Activated CD4-positive, alpha-beta T cell treated with anti-CD3 and anti-CD28 coated beads, Interleukin-2, amount 50 U/mL, for 48 hours (primary cell): Measurements from ENCODE around the gene LRMDA.
"Not testable (repeated sequence)": the region's sequence is repeated elsewhere in the genome, so short reads cannot be mapped to it uniquely, and the experiment has no call there.

Experiments used
- DNase-seq, 2 experiments: peaks; one replicate each; pipeline ENCODE4 v3.0.0-alpha.2; 2020

Gene LRMDA

GRCh38 chr10:75592791-75593643 is 161.6 kb downstream of the LRMDA start:
- DNase-seq, result no peak

GRCh38 chr10:75593692-75594556 is 162.5 kb downstream of the LRMDA start:
- DNase-seq, result no peak

GRCh38 chr10:75596930-75597620 is 165.7 kb downstream of the LRMDA start:
- no peak for DNase-seq

- DNase-seq, result no peak
Observed at GRCh38 chr10:75597773-75598440, 166.5 kb downstream of the LRMDA start.

- no peak for DNase-seq
Observed at GRCh38 chr10:75598998-75599397, 167.6 kb downstream of the LRMDA start.

- no peak for DNase-seq
Observed at GRCh38 chr10:75599875-75600648, 168.6 kb downstream of the LRMDA start.

- DNase-seq, result no peak
Observed at GRCh38 chr10:75600833-75601232, 169.4 kb downstream of the LRMDA start.

- no peak for DNase-seq
Observed at GRCh38 chr10:75602341-75602740, 170.9 kb downstream of the LRMDA start.

GRCh38 chr10:75605096-75605495 is 173.7 kb downstream of the LRMDA start:
- no peak for DNase-seq

- DNase-seq, result not testable (repeated sequence)
Observed at GRCh38 chr10:75605795-75606194, 174.4 kb downstream of the LRMDA start.

GRCh38 chr10:75606203-75606779 is 174.9 kb downstream of the LRMDA start:
- no peak for DNase-seq

- no peak for DNase-seq
Observed at GRCh38 chr10:75607576-75607975, 176.2 kb downstream of the LRMDA start.

GRCh38 chr10:75610183-75610582 is 178.8 kb downstream of the LRMDA start:
- DNase-seq, result no peak

- no peak for DNase-seq
Observed at GRCh38 chr10:75611172-75611992, 180.0 kb downstream of the LRMDA start.

- DNase-seq, result no peak
Observed at GRCh38 chr10:75611993-75612372, 180.6 kb downstream of the LRMDA start.

GRCh38 chr10:75612904-75613684 is 181.7 kb downstream of the LRMDA start:
- no peak for DNase-seq

- no peak for DNase-seq
Observed at GRCh38 chr10:75613685-75614504, 182.5 kb downstream of the LRMDA start.

GRCh38 chr10:75616076-75616475 is 184.7 kb downstream of the LRMDA start:
- DNase-seq, result no peak
